NCI-H1417 treated with DMSO at 0.1 percent for 48 hours (cell line): ENCODE measurements around the gene MB21D2.
A peak's percentile ranks its signal among the peaks of the same experiment; 100 is the strongest.

Experiments
- DNase-seq: peaks from one replicate; lab custom pipeline; 2025; lab: John Stamatoyannopoulos, UW

The MB21D2 gene

GRCh38 chr3:192921793-192922192 lies 4.1 kb upstream of the MB21D2 start:
- no peak for DNase-seq

- DNase-seq = no peak
Observed at GRCh38 chr3:192920411-192920810, 2.8 kb upstream of the MB21D2 start.

GRCh38 chr3:192919901-192920300 lies 2.2 kb upstream of the MB21D2 start:
- DNase-seq = no peak

GRCh38 chr3:192918275-192918588 lies 576 bp upstream of the MB21D2 start:
- no peak for DNase-seq

- peak; percentile 41 for DNase-seq
Observed at GRCh38 chr3:192917028-192917403, 640 bp downstream of the MB21D2 start.

- DNase-seq = no peak
Observed at GRCh38 chr3:192916371-192917027, 1.2 kb downstream of the MB21D2 start.

- peak; percentile 14 for DNase-seq
Observed at GRCh38 chr3:192915722-192916121, 1.9 kb downstream of the MB21D2 start.

- DNase-seq = no peak
Observed at GRCh38 chr3:192915304-192915703, 2.4 kb downstream of the MB21D2 start.

GRCh38 chr3:192914848-192915247 lies 2.8 kb downstream of the MB21D2 start:
- DNase-seq = no peak

GRCh38 chr3:192913540-192913939 lies 4.1 kb downstream of the MB21D2 start:
- no peak for DNase-seq

- DNase-seq = no peak
Observed at GRCh38 chr3:192911293-192911692, 6.4 kb downstream of the MB21D2 start.

GRCh38 chr3:192907784-192908183 lies 9.9 kb downstream of the MB21D2 start:
- DNase-seq = no peak

GRCh38 chr3:192906940-192907339 lies 10.7 kb downstream of the MB21D2 start:
- DNase-seq = peak; percentile 6

- no peak for DNase-seq
Observed at GRCh38 chr3:192905980-192906678, 11.5 kb downstream of the MB21D2 start.

GRCh38 chr3:192904632-192905289 lies 12.9 kb downstream of the MB21D2 start:
- DNase-seq = no peak

GRCh38 chr3:192902549-192902948 lies 15.1 kb downstream of the MB21D2 start:
- DNase-seq = no peak

- no peak for DNase-seq
Observed at GRCh38 chr3:192901435-192901834, 16.2 kb downstream of the MB21D2 start.

GRCh38 chr3:192899540-192899982 lies 18.1 kb downstream of the MB21D2 start:
- DNase-seq = no peak

GRCh38 chr3:192897005-192897404 lies 20.7 kb downstream of the MB21D2 start:
- DNase-seq = no peak

GRCh38 chr3:192896208-192896607 lies 21.4 kb downstream of the MB21D2 start:
- DNase-seq = no peak

- no peak for DNase-seq
Observed at GRCh38 chr3:192894676-192895075, 23.0 kb downstream of the MB21D2 start.

GRCh38 chr3:192892981-192893700 lies 24.5 kb downstream of the MB21D2 start:
- no peak for DNase-seq
